H1 (cell line): Measurements from ENCODE around the gene PKIB. TPM values are rescaled to one million over a fixed set of nuclear protein-coding genes. Genes with fewer than 3 reads are reported as not detected.

Experiments used
- CTCF ChIA-PET: fragments of 300-600 bp; sonication (Branson Sonifier 250); formaldehyde crosslinking; loops from one replicate; lab custom pipeline; 2021; ENCODE audit not compliant: partially characterized antibody; lab: Charles Lee
- POLR2A ChIA-PET: fragments of 300-600 bp; sonication (Branson Sonifier 250); formaldehyde crosslinking; loops from one replicate; lab custom pipeline; 2021; ENCODE audit warnings: inconsistent platforms; ENCODE audit not compliant: partially characterized antibody; lab: Charles Lee
- DNase-seq, 2 experiments: peaks; one replicate each; pipeline versions ENCODE4 v3.0.0 to v3.0.0-alpha.2; 2010 to 2022; ENCODE audit warnings: low spot score in 2 of 2, low read depth in 1 of 2, mixed read lengths in 1 of 2
- FAIRE-seq: peaks from 2 replicates; lab custom pipeline; 2011; peaks lifted over from hg19 to GRCh38; lab: Jason Lieb, UNC
- H2AFZ ChIP-seq: 2 replicates; pipeline ENCODE4 v1.8.1; 2012; ENCODE audit warnings: low read length, inconsistent platforms
- H2AK5ac ChIP-seq: 2 replicates; pipeline ENCODE4 v1.6.1; 2013; ENCODE audit warnings: low read depth, low read length
- H2BK120ac ChIP-seq: replicated peaks from 2 replicates; pipeline ENCODE3; 2013; ENCODE audit warnings: low read depth, low read length, inconsistent platforms
- H2BK12ac ChIP-seq: 2 replicates; pipeline ENCODE4 v1.6.1; 2013; ENCODE audit warnings: low read depth, low read length
- H2BK15ac ChIP-seq: 2 replicates; pipeline ENCODE4 v1.6.1; 2013; ENCODE audit warnings: low read length
- H2BK20ac ChIP-seq: 2 replicates; pipeline ENCODE4 v1.6.1; 2013; ENCODE audit warnings: low read length
- H2BK5ac ChIP-seq: 2 replicates; pipeline ENCODE4 v1.6.1; 2013; ENCODE audit warnings: low read depth, low read length
- H3K14ac ChIP-seq: 2 replicates; pipeline ENCODE4 v1.6.1; 2013; ENCODE audit warnings: inconsistent platforms; ENCODE audit not compliant: insufficient read length
- H3K18ac ChIP-seq: 2 replicates; pipeline ENCODE4 v1.6.1; 2013; ENCODE audit warnings: low read length; ENCODE audit errors: extremely low read depth
- H3K23ac ChIP-seq: 2 replicates; pipeline ENCODE4 v1.6.1; 2013; ENCODE audit warnings: inconsistent platforms; ENCODE audit not compliant: insufficient read length
- H3K23me2 ChIP-seq: 2 replicates; pipeline ENCODE4 v1.6.1; 2013; ENCODE audit warnings: low read depth, low read length
- H3K27ac ChIP-seq: 2 replicates; pipeline ENCODE4 v1.6.1; 2011; ENCODE audit warnings: low read depth, low read length, inconsistent platforms
- H3K27me3 ChIP-seq, 4 experiments: replicated peaks in 1 of 4; 1 replicate in 1 of 4; 2 replicates in 3 of 4; pipeline versions ENCODE4 v1.6.1 to v1.8.1; 2011 to 2013; ENCODE audit warnings: low read length in 3 of 4, mild to moderate bottlenecking in 3 of 4, inconsistent platforms in 2 of 4, mixed read lengths in 2 of 4, moderate library complexity in 1 of 4; ENCODE audit not compliant: control insufficient read depth in 3 of 4, insufficient read depth in 3 of 4; ENCODE audit errors: extremely low read depth in 1 of 4
- H3K36me3 ChIP-seq, 4 experiments: 2 replicates each; pipeline versions ENCODE4 v1.6.1 to v1.8.1; 2011 to 2013; ENCODE audit warnings: mild to moderate bottlenecking in 4 of 4, low read length in 3 of 4, moderate library complexity in 2 of 4, control low read depth in 1 of 4, inconsistent platforms in 1 of 4; ENCODE audit not compliant: insufficient read depth in 4 of 4, control insufficient read depth in 2 of 4
- H3K4ac ChIP-seq: replicated peaks from 2 replicates; pipeline ENCODE3; 2013; ENCODE audit warnings: low read length, low read depth, mixed read lengths, inconsistent platforms; ENCODE audit not compliant: insufficient read length
- H3K4me1 ChIP-seq, 4 experiments: replicated peaks in 1 of 4; 1 replicate in 1 of 4; 2 replicates in 3 of 4; pipeline versions ENCODE4 v1.6.1 to v1.8.1; 2011 to 2013; ENCODE audit warnings: low read length in 3 of 4, inconsistent platforms in 2 of 4, mixed read lengths in 1 of 4; ENCODE audit not compliant: insufficient read depth in 4 of 4, control insufficient read depth in 3 of 4
- H3K4me2 ChIP-seq, 2 experiments: 2 replicates each; pipeline versions ENCODE4 v1.6.1 to v1.8.1; 2011 to 2013; ENCODE audit warnings: low read depth in 2 of 2, low read length in 2 of 2, control low read depth in 1 of 2, inconsistent platforms in 1 of 2, mild to moderate bottlenecking in 1 of 2; ENCODE audit not compliant: insufficient read depth in 1 of 2
- H3K4me3 ChIP-seq, 4 experiments: fragments of 200-600, 300-600 bp in 1 of 4; sonication (generic), shearing (Covaris generic), sonication (Bioruptor Twin) in 1 of 4; 2 replicates each; pipeline versions ENCODE4 v1.5.1 to v1.8.1; 2011 to 2016; ENCODE audit warnings: low read length in 4 of 4, low read depth in 3 of 4, control low read depth in 2 of 4, inconsistent platforms in 2 of 4, mild to moderate bottlenecking in 2 of 4, mixed read lengths in 1 of 4, moderate library complexity in 1 of 4; ENCODE audit not compliant: insufficient read depth in 2 of 4; ENCODE audit errors: extremely low read depth in 1 of 4
- H3K56ac ChIP-seq: replicated peaks from 2 replicates; pipeline ENCODE3; 2013; ENCODE audit warnings: low read depth, mild to moderate bottlenecking, mixed read lengths, low read length, inconsistent platforms; ENCODE audit not compliant: insufficient read length
- H3K79me1 ChIP-seq: 2 replicates; pipeline ENCODE4 v1.6.1; 2013; ENCODE audit warnings: low read depth, low read length, control low read depth
- H3K79me2 ChIP-seq, 2 experiments: 2 replicates each; pipeline versions ENCODE4 v1.6.1 to v1.8.1; 2012 to 2013; ENCODE audit warnings: low read length in 2 of 2, mild to moderate bottlenecking in 2 of 2, inconsistent platforms in 1 of 2; ENCODE audit not compliant: insufficient read depth in 2 of 2, control insufficient read depth in 1 of 2
- H3K9ac ChIP-seq, 4 experiments: replicated peaks in 1 of 4; 1 replicate in 1 of 4; 2 replicates in 3 of 4; pipeline versions ENCODE4 v1.6.1 to v1.8.1; 2011 to 2013; ENCODE audit warnings: low read depth in 3 of 4, low read length in 3 of 4, control low read depth in 2 of 4, mild to moderate bottlenecking in 2 of 4, moderate library complexity in 2 of 4, inconsistent platforms in 1 of 4; ENCODE audit errors: extremely low read depth in 1 of 4
- H3K9me3 ChIP-seq, 2 experiments: 2 replicates each; pipeline versions ENCODE4 v1.6.1 to v1.8.1; 2012 to 2013; ENCODE audit warnings: mild to moderate bottlenecking in 2 of 2, moderate library complexity in 2 of 2, control low read depth in 1 of 2, inconsistent platforms in 1 of 2, low read depth in 1 of 2, low read length in 1 of 2, mixed read lengths in 1 of 2; ENCODE audit not compliant: insufficient read depth in 2 of 2
- H4K20me1 ChIP-seq, 2 experiments: replicated peaks in 1 of 2; 2 replicates each; pipeline versions ENCODE3 to v1.8.1; 2011 to 2013; ENCODE audit warnings: inconsistent platforms in 2 of 2, low read length in 2 of 2, mild to moderate bottlenecking in 1 of 2; ENCODE audit not compliant: insufficient read depth in 2 of 2, control insufficient read depth in 1 of 2
- H4K5ac ChIP-seq: 2 replicates; pipeline ENCODE4 v1.6.1; 2013; ENCODE audit warnings: low read length, low read depth, mixed read lengths, inconsistent platforms; ENCODE audit not compliant: insufficient read length
- H4K8ac ChIP-seq: 2 replicates; pipeline ENCODE4 v1.8.0; 2013; ENCODE audit warnings: mild to moderate bottlenecking, moderate library complexity, low read length, inconsistent platforms; ENCODE audit not compliant: insufficient read depth; ENCODE audit errors: extremely low read depth
- H4K91ac ChIP-seq: replicated peaks from 2 replicates; pipeline ENCODE3; 2013; ENCODE audit warnings: low read length, mixed read lengths, inconsistent platforms; ENCODE audit not compliant: insufficient read length
- FOSL1 ChIP-seq: IDR thresholded peaks from 2 replicates; pipeline ENCODE4 v1.6.1; 2011; ENCODE audit warnings: mild to moderate bottlenecking, low read depth, low read length, moderate library complexity; ENCODE audit not compliant: insufficient read depth
- KDM1A ChIP-seq: fragments of 200-600, 300-600 bp; sonication (generic); IDR thresholded peaks from 2 replicates; pipeline ENCODE4 v1.7.1; 2016; ENCODE audit warnings: mild to moderate bottlenecking, low read length, borderline replicate concordance
- PHF8 ChIP-seq: fragments of 200-600 bp; sonication (generic); conservative IDR thresholded peaks from 2 replicates; pipeline ENCODE4 v1.7.1; 2012; ENCODE audit warnings: low read depth, mild to moderate bottlenecking, inconsistent platforms, low read length, moderate library complexity
- RNF2 ChIP-seq: fragments of 200-900, 300-1000 bp; sonication (generic); IDR thresholded peaks from 2 replicates; pipeline ENCODE4 v1.7.1; 2016; ENCODE audit warnings: borderline replicate concordance, low read depth, mild to moderate bottlenecking, antibody characterized with exemption, low read length; ENCODE audit not compliant: poor library complexity, severe bottlenecking; ENCODE audit errors: missing control alignments
- TAF7 ChIP-seq: optimal IDR thresholded peaks from 2 replicates; pipeline ENCODE3; 2011; ENCODE audit warnings: low read depth, mild to moderate bottlenecking, inconsistent platforms, low read length, moderate library complexity, borderline replicate concordance
- YY1 ChIP-seq: IDR thresholded peaks from 2 replicates; pipeline ENCODE4 v1.6.1; 2011; ENCODE audit warnings: low read depth, mild to moderate bottlenecking, low read length
- WGBS, 2 experiments: shearing (Covaris generic) in 1 of 2; methylation state at CpG; one replicate each; pipeline versions ENCODE4 v1.1.6 to v1.1.7; 2013 to 2015; ENCODE audit warnings: low lambda C conversion rate in 2 of 2, mixed read lengths in 2 of 2, inconsistent platforms in 1 of 2, low coverage in 1 of 2, missing lambda C conversion rate in 1 of 2; ENCODE audit not compliant: insufficient replicate concordance in 2 of 2, insufficient coverage in 1 of 2, insufficient read length in 1 of 2; ENCODE audit errors: extremely low coverage in 1 of 2, missing lambda C conversion rate in 1 of 2; 5-methylcytosine and 5-hydroxymethylcytosine counted together
- polyA plus RNA-seq, 7 experiments: library from polyadenylated mRNA; depleted of rRNA in 3 of 7; stranded (reverse) in 5 of 7; unstranded in 2 of 7; fragments of >200 nt in 5 of 7; fragments of 200-250 nt in 2 of 7; gene quantifications; 1 replicate in 5 of 7; 2 replicates in 1 of 7; 4 replicates in 1 of 7; pipeline versions ENCODE4 v1.2.1 to v1.2.3, GENCODE V29; 2011 to 2013; ENCODE audit warnings: missing spikeins in 2 of 7, mixed read lengths in 2 of 7
- total RNA-seq: library from RNA; stranded (reverse); fragmentation: NEBNext Ultra II Directional; extraction: Animal tissue kit (Norgen Biotek cat#: 25700); gene quantifications from 2 replicates; pipeline ENCODE4 v1.2.1, GENCODE V29; 2021
- TF ChIP-seq, protein P1 (sequence below): IDR thresholded peaks from 2 replicates; pipeline ENCODE4 v1.6.1; 2011; ENCODE audit warnings: low read length, improper control_type of control experiment

Gene PKIB
- total and polyA plus RNA-seq, 2 of the 8 experiments (the other 6 are each of a cell fraction or from before 2014, with no cell fraction given) = 13.5 to 73.3 TPM

GRCh38 chr6:122620428-122620827, 10.2 kb downstream of the PKIB start:
- Histone ChIP-seq H3K4me2 (no peak overlapping the region), H3K56ac (no peak overlapping the region), H4K5ac (no peak overlapping the region), H3K4me3 (no peak overlapping the region), H3K4ac (no peak overlapping the region), H3K27me3 (no peaks in the 10 kb centered on the region), H2AK5ac (no peak overlapping the region), H2BK5ac (no peak overlapping the region), H3K9me3 (no peaks in the 10 kb centered on the region), H3K4me1 (no peaks in the 10 kb centered on the region), H3K79me1 (no peaks in the 10 kb centered on the region)
- CTCF ChIA-PET = interaction anchor here (1.2 to 2.5 kb wide), 2 partner anchors 10 to 129 kb away, joined by 4 to 9 read pairs; partner anchors contain the start of gene PKIB
- no peak for TF ChIP-seq TAF7
- TF ChIP-seq YY1 = no peak
- TF ChIP-seq RNF2 = no peak
- TF ChIP-seq PHF8 = no peak
- no peak for TF ChIP-seq KDM1A
- TF ChIP-seq, protein P1, sequence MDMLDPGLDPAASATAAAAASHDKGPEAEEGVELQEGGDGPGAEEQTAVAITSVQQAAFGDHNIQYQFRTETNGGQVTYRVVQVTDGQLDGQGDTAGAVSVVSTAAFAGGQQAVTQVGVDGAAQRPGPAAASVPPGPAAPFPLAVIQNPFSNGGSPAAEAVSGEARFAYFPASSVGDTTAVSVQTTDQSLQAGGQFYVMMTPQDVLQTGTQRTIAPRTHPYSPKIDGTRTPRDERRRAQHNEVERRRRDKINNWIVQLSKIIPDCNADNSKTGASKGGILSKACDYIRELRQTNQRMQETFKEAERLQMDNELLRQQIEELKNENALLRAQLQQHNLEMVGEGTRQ = no peak
- no peak for TF ChIP-seq FOSL1
- TF ChIP-seq, all 59 proteins: peak for 0
- FAIRE-seq (no peak), DNase-seq (no peak)
- H2BK120ac ChIP-seq = no peak overlapping the region
- H3K23ac ChIP-seq = no peak overlapping the region
- H4K8ac ChIP-seq = no peak overlapping the region
- no peaks in the 10 kb centered on the region for H3K23me2 ChIP-seq
- no peak overlapping the region for H4K91ac ChIP-seq
- H3K9ac ChIP-seq = no peak overlapping the region
- 91% methylated on average over 3 of the region's 3 CpGs; no CpG with 5 or more reads in 1 of the 2 experiments for WGBS, 2 experiments
- no peak overlapping the region for H2BK15ac ChIP-seq
- H2AFZ ChIP-seq = no peak overlapping the region
- POLR2A ChIA-PET = no interaction called here
- no peaks in the 10 kb centered on the region for H4K20me1 ChIP-seq
- no peak overlapping the region for H3K14ac ChIP-seq
- H3K18ac ChIP-seq = no peak overlapping the region
- no peaks in the 10 kb centered on the region for H3K79me2 ChIP-seq
- no peaks in the 10 kb centered on the region for H3K36me3 ChIP-seq
- H3K27ac ChIP-seq = no peak overlapping the region
- H2BK12ac ChIP-seq = no peak overlapping the region
- H2BK20ac ChIP-seq = no peak overlapping the region
